ENCODE data around the gene PRELID2.
"Not testable (repeated sequence)": the region's sequence is repeated elsewhere in the genome, so short reads cannot be mapped to it uniquely, and the experiment has no call there.

The PRELID2 gene

DNA sequence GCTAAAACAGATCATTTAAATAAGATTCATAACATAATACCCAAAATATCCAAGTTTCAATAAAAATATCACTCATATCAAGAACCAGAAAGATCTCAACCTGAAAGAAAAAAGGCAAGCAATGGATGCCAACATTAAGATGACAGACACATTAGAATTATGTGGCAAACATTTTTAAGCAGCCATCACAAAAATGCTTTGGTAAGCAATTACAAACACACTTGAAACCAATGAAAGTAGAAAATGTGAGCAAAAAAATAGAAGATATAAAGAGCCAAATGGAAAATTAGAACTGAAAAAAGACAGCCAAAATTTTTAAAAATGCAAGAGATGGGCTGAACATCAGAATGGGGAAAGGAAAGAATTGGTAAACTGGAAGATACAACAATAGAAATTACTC lies 96.9 kb downstream of the PRELID2 start:
- DNase-seq: no peak

GRCh38 chr5:145737578-145737977 lies 97.6 kb downstream of the PRELID2 start:
- no peak for DNase-seq

DNA sequence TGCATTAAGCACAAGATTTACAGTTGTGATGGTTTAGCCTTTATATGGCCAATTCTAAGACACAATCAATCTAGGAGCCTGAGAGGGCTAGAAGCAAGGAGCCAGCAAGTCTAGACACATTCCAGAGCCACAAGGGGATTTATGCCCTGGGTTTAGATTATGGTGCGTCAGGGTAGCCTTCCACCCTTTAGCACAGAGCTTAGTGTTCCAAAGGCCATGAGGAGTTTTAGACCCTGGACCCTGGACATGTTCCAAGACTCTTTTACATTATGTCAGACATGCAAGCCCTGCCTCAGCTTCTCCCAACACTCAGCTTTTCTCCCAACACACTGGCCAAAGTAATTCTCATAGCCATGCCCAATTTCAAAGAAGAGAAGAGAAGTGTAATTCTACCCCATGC lies 105.2 kb downstream of the PRELID2 start:
- not testable (repeated sequence) for DNase-seq

DNA sequence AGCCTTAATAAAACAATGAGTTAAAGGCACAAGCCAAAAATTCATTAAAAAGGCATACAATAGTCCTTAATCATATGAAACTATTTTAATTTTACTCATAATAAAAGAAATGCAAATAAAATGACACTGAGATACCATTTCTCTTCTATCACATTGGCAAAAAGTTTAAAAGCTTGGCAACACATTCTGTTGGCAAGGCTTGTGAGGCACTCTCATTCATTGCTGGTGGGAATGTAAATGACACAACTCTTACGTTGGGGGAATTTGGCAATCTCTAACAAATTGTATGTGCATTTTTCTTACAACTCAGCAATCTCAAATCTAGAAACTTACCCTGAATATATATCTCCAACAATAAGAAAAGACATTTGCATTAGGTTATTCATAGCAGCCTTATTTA lies 111.6 kb downstream of the PRELID2 start:
- no peak for DNase-seq

GRCh38 chr5:145718956-145719355 lies 116.2 kb downstream of the PRELID2 start:
- no peak for DNase-seq

DNA sequence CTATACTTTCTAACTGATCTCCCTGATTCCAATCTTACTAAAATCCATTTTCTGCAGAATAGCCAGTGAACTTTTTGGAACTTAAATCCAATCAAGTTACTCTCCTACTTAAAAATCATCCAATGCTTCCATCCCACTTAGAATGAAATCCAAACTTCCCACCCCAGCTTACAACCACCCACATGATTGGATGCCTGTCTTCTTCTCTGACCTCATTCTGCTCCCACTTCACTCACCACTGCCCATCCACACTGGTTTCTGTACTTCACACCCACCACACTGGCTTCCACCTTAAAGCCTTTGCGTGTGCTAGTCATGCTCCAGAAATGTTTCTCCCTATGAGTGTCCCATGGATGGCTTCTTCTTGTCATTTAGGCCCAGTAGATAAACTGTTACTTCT lies 119.7 kb downstream of the PRELID2 start:
- no peak for DNase-seq

DNA sequence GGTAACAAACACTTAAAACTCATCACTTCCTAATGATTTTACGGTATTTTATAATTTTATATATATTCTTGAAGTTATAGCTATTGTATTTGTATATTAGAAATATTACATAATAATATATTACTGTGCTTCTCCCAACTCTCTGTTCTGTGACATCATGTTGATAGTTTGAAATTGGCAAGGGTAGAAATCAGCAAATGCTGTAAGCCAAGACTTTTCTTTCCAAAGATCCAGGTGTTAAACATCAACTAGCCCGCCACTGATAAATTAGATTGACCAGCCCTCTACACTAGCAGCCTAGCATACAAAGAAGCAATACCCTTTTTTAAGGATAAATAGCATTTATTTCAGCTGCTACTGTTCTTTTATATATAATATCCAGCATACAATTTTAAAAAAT lies 122.9 kb downstream of the PRELID2 start:
- DNase-seq: no peak

DNA sequence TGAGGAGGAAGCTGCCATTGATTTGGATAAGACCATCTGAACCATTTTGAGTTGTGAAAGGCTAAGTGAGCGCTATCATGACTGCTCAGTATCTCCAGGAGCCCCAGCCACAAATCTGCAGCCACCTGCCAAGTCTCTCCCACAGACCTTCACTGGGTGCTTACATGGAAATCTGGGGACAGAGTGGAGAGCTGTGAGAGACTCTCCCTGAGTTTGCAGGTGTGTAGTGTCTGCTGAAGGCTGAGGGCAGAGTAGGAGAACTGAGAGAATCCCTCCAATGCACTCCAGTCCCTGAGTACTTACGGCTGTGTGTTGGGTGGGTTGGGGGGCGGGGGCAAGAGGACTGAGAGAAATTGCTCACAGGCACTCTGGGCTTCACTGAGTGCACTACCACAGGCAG lies 123.7 kb downstream of the PRELID2 start:
- DNase-seq: no peak

Data from DMS79 (cell line).